ENCODE measurements around the gene FAM83G.
"Not testable (repeated sequence)": the region's sequence is repeated elsewhere in the genome, so short reads cannot be mapped to it uniquely, and the experiment has no call there.

The FAM83G gene

DNA sequence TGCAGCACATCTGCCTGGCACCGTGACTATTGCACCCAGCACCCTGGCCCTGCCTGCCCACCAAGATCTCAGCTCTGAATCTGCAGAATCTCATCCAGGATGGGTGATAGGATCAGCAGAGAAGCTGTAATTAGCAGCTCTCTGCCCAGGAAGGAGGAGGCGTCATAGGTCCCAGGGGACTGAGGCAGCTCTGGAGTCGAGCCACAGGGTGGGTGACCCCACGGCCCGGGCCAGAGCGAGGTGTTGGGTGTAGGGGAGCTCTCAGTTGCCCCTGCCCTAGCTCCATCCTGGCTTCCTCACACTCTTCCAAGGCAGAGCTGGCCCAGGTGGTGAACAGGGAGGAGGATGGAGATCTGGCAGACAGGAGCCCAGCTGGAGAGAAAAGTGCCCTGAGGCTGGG is 18.2 kb upstream of the FAM83G start:
- DNase-seq (ENCODE audit: low read depth): no peak

DNA sequence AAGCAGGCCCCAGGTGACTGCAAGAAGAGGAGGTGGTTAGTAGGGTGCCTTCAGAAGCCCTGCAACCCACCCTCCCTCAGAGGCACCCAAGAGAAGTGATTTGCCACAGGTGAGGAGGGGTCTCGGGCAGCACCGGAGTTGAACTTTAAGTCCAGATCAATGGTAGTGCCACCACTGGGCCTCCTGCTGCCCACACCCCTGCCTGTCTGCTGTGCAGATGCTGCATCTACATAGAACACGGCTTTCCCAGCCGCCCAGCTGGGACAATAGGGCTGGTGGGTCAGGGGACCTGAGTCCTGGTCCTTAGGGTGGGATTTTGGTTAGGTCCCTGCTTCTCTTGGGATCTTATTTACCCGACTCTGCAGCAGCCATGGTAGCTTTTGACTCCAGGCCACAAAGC is 17.6 kb upstream of the FAM83G start:
- no peak for DNase-seq (ENCODE audit: low read depth)

DNA sequence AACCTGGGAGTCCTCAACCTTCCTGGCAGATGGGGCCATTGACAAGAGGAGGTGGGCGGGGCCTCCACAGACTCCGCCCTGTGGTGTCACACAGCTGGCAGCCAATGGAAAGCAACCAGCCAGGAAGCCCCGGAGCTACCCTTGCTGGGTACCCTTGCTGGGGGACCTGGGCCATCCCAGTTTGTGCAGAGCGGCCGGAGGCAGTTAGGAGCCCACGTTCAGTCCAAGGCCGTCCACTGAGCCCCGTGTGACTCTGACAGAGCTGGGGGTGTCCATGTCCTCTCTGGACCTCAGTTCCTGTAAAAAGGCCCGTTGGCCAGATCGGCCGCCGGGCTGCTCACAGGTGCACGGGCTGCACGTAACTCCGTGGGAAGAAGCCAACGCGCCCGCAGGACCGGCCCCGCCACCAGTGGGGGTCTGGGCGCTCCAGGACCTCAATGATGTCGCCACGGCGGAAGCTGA is 17.1 kb upstream of the FAM83G start:
- peak; percentile 45 for DNase-seq (ENCODE audit: low read depth)

DNA sequence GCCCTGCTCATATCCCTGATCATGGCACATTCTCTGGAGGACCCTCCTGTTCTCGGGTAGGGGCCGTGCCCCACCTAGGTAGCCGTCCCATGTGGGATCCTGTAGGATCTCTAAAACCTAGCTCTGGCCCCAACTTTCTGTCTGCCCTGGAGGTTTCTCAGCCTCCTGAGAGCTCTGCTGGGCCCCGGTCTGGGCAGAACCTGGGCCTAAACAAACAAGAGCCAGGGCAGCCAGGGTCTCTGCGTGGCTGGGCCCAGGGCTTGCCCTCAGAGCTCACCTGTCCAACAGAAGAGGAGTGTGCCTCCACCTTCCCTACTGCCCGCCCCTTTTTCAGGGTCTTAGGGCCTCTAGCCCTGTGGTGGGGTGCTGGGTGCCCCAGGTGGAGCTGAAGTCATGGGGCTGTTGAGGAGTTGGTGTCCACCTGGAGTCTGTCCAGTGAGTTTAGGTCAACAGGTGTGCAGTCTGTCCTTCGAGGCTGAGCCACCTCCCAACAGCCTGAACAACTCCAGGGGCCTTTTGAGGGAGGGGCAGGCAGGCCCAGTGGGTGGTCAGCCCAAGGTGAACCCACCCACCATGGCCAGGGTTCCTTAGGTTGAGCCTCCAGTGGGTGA is 16.6 kb upstream of the FAM83G start:
- DNase-seq (ENCODE audit: low read depth): not testable (repeated sequence)

DNA sequence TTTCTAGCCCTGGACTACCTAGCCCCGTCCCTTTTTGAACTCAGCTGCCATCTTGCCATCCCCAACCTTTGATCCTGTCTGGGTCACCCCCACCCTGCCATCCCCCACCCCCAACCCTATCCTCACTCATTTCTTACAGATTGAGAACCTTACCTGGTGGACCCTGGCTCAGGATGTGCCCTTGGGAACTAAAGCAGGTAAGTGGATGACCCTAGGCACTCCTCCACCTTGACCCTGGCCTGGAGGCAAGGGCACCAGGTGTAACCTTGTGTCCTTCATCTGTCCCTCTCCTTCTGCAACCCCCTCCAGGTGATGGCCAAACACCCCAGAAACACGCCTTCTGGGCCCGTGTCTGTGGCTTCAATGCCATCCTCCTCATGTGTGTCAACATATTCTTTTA is 15.5 kb upstream of the FAM83G start:
- DNase-seq (ENCODE audit: low read depth): no peak

DNA sequence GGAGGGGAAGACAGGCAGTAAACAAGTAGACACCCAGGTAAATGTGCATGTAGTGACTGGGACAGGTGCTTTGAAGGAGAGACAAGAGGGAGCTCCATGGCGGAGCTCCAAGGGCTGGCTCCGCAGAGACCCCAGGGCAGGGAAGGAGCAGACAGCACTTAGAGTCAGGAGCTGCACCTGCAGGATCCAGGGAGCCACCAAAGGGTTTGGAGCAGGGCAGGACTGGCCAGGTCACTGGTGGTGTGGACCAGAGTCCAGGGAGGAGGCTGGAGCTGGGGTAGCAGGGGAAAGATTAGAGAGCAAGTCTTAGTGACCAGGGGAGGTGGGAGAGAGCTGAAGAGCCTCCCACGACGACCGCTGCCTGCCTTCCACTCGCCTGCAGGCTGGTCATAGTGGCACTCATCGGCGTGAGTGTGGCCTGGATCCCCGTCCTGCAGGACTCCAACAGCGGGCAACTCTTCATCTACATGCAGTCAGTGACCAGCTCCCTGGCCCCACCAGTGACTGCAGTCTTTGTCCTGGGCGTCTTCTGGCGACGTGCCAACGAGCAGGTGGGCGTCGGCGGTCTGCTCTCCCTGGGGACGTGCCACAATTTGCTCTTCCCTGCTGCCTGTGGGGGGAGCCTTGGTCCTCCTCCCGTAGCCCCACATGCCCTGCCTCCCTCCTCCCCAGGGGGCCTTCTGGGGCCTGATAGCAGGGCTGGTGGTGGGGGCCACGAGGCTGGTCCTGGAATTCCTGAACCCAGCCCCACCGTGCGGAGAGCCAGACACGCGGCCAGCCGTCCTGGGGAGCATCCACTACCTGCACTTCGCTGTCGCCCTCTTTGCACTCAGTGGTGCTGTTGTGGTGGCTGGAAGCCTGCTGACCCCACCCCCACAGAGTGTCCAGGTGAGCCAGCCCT is 14.7 kb upstream of the FAM83G start:
- no peak for DNase-seq (ENCODE audit: low read depth)

DNA sequence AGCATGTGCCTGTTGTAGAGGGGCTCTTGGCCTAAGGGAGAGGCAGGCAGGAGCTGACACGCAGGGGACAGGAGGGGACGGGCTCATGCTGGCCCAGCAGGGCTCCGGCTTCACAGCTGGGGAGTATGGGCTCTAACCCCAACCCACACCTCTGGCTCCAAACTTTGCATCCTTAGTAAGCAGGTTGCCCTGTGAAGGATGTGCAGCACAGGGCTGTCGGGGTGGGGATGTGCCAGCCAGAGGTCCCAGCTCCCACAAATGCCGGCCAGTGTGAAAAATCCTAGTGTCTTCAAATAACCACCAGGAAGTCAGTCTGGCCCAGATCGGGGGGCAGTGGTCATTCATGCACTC is 14.0 kb upstream of the FAM83G start:
- no peak for DNase-seq (ENCODE audit: low read depth)

DNA sequence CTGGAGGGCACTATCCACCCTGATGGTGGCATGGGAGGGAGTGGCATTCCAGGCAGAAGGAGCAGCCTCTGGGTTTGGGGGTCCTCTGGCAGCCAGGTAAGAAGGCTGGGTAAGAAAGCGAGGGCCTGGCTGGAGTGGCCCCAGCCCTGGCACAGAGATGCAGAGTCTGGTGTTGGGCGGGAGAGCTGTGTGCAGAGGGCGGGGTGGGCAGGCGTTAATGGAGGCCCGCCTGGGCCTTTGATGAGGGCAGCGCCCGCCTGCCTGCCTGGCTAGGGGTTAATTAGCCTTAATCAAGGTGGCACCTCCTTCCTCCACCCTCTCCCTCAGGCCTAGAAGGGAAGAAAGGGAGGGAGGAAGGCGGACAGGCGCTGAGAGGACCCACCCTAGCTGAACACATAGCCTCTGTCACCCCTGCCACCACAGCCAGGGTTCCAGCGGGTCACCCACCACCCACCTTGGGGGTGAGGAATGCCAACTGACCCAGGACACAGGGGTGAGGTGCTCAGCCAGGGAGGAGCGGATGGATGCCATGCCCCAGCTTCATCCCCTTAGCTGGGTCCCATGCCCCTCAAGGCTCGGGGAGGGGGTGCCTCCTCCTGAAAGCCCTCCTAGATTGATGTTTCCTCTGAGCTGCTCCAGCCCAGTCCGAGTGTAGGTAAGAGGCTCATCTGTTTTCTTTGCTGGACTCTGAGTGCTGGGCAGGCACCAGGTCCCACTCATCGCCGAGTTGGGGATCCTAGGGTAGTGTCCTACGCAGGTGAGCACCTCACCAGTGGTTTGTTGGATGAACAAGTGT is 13.4 kb upstream of the FAM83G start:
- no peak for DNase-seq (ENCODE audit: low read depth)

DNA sequence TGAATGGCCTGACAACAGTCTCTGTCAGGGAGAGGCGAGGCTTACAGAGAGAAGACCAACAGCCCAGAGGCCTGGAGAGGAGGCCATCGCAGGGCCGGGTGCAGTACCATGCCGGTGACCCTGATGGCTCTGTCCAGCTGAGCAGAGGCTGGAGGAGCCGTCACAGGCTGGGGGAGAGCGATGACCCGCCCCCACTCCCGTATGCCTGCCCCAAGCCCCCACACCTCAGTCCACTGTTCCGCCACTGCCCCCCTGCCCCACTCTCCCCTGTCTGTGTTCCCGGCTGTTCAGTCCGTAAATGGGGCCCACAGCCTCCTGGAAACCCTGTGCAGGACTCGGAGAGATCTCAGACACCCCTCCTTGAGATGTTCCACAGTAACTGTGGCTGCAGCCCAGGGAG is 12.8 kb upstream of the FAM83G start:
- DNase-seq (ENCODE audit: low read depth): no peak

DNA sequence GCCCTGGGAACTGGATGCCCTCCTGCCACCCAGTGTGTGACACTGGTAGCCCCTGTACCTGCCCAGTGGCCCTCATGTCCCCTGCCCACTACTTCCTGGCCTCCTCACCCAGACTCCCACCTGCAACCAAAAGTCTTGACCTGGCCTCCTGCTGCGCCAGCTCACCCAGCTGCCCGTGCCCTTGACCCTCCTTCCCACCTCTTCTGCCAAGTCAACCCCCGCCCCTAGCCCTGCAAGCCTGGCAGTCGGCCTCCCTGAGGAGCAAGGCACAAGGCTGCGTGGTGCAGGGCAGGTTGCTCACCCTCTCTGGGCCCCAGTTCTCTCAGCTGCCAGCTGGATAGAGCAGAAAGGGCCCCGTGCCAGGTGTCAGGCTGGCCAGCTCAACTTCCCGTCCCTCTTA is 12.3 kb upstream of the FAM83G start:
- no peak for DNase-seq (ENCODE audit: low read depth)

DNA sequence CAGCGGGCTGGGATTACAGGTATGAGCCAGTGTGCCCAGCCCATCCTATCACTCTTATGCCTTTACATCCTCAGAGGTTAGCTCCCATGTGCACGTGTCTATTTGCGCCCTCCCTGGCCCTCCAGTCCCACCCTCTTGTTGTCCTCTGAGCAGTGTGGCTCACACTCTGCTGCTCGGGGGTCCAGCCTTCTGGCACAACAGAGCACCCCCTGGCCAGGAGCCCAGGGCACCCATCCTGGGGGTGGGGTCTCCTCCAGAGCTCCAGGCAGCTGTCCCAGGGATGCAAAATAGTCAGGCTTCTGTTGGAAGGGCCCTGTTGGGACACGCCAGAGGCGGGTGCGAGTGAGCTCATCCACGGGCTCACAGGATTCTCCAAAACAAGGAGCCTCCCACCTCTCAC is 11.7 kb upstream of the FAM83G start:
- no peak for DNase-seq (ENCODE audit: low read depth)

DNA sequence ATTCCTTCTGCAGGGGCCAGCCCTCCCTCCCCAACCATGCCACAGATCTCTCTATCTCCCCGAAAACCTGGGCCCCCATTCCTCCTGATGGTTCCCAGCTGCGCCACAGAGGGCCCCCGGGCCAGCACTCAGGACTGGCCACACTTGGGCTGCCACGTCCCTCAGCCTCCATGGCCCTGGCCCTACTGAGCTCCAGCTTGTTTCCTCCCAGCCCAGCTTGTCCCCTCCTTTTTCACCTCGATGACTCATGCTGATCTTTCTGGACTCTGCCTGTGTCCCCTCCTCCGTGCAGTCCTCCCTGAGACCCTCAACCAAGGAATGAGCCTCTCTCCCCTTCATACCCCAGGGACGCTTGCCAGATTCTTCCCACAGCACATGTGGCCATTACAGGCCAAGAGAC is 10.9 kb upstream of the FAM83G start:
- DNase-seq (ENCODE audit: low read depth): no peak

DNA sequence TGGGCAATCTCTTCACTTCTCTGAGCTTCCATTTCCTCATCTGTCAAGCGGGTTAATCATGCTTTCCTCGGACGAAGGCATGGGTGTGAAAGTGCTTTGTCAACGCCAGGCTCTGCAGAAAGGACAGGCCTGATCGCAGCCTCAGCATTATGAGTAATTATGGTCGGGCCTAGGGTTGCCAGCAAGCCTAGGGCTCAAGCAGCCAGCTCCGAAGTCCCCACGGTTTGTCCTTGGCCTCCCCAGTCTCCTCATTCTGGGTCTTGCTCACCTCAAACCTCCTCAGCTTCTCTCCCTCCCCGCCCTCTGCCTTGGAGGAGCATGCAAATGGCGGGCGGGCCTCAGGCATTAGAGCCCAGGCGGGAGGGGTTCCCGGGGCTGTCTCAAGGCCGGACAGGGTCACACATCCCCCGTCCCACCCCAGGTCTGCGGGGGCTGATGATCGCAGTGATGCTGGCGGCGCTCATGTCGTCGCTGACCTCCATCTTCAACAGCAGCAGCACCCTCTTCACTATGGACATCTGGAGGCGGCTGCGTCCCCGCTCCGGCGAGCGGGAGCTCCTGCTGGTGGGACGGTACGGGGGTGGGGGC is 10.2 kb upstream of the FAM83G start:
- DNase-seq (ENCODE audit: low read depth): no peak

DNA sequence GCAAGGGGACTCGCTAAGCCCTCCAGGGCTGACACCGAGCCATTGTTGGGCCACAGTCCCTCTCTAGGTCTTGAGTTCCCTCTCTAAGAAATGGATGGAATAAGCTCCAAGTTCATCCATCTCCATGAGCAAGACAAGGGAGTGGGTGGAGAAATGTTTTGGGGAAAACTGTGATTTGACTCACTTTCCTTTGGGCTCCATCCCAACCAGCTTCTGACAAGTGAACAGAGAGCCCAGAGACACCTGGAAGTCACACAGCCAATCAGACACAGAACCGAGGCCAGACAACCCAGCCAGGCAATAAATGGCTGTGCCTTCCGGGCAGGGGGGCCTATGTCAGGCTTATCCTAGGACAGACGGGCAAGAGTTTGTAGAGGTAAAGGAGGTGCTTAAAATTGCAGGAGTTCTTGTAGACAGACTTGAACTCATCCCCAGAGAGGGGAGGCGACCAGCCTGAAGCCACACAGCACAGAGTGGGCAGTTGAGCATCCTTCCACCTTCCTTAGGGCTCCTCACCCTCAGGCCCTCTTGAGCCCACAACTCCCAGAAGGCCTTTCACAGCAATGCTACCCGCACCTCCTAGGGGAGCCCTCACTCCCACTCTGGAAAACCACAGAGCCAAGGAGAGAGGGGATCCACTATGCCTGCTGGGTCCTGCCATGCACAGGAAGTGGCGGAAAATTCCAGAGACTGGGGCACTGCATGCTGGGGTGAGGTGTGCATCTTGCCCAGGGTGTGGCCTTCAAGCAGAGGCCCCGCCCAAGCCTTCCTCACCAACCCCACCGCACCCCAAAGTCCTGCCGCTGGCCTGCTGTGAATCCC is 9.5 kb upstream of the FAM83G start:
- no peak for DNase-seq (ENCODE audit: low read depth)

DNA sequence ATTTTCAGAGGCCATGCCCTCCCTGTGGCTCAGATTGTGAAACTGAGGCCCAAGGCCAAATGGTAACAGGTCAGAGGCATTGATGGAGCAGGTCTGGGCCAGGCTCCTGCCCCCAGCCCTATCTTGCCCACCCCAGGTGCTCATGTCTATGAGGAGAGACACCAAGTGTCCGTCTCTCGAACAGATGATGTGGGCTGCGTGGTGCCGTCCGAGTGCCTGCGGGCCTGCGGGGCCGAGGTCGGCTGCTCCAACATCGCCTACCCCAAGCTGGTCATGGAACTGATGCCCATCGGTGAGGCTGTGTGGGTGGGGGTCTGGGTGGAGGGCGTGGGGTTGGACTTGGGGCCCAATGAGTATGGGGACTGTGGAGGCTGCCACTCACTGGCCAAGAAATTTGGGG is 8.7 kb upstream of the FAM83G start:
- DNase-seq (ENCODE audit: low read depth): no peak

DNA sequence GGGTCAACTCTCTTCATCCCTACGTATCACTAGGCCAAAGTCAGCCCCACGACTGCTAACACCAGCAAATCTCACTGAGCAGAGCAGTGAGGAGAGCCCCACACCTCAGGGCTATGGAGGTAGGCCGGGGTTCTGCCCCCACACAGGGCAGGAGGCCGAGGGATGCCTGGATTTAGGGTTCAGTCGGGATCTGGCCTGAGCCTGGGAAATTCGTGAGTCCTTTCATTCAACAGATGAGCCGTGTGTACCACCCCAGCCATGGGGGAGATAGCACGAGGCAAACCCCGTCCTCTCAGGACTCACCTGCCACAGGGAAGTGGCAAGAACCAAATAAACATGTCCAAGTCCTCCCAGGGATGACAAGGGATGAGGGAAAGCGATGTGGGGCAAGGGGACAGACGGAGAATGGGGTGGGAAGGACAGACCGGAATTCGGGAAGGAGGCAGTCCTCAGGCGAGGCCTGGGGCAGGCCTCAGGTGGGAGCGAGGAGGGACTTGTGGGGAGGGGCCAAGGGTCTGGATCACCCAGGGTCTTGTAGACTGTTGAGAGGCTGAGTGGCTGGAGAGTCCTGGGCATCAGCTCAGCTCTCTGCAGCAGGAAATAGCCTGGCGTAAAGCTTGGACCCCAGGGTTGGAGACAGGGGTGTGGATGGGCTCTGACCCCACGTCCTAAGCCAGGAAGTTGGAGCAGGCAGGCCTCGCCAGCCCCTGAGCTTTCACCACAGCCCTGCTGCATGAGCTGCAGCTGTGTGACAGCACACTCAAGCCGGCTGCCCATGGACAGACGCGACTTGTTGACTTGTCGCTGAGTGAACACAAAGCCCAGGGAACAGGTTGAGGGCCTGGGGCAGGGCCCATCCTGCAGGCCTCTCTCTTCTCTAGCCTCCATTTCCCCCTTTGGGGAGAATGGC is 7.9 kb upstream of the FAM83G start:
- no peak for DNase-seq (ENCODE audit: low read depth)

DNA sequence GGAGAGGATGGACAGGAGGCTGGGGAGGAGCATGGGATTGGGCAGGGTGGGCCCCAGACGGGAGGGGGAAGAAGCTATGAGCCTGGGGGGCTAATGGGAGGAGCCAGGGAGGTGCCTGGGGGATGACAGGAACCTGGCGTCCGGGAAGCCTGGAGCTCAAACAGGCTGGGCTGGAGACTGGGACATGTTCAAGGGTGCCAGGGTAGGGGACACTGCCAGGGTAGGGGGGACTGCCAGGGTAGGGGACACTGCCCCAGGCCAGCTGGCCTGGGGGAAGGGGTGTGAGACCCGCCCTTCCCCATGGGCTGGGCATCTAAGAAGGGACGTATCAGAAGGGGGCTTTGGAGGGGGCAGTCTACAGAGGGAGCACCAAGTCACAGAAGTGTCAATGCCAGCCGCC is 7.0 kb upstream of the FAM83G start:
- DNase-seq (ENCODE audit: low read depth): no peak

DNA sequence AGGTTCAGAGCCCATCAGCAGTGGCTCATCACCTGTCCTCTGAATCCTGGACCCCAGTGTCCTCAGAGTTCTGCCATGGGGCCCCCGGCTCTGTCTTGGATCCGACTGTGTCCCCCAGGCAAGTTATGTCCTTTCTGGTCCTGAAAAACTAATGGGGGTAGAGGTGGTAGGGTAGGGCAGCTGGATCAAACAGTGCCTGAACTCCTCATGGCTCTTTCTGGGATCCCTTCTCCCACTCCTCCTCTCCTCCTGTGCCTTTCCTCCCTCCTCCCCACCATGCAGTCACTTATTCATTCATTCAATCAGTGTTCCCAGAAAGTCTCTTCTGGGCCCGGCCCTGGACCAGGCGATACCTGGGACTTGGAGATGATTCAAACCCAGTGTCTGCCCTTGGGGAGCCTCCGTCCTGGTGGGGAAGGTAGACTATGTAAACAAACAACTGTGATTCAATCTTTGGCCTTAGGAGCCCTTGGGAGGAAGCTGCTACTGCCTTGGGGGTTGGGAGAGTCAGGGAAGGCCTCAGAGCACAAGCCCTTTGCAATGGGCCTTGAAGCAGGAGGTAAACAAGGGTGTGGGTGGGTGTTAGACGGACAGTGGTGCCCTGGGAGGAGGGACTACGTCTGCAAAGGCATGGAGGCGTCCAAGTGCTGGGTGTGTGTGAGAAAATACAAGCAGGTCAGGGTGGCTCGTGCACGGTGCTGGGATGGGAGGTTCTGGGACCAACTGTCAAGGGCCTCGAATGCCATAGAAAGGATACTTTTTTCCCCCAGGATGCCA is 6.4 kb upstream of the FAM83G start:
- DNase-seq (ENCODE audit: low read depth): no peak

DNA sequence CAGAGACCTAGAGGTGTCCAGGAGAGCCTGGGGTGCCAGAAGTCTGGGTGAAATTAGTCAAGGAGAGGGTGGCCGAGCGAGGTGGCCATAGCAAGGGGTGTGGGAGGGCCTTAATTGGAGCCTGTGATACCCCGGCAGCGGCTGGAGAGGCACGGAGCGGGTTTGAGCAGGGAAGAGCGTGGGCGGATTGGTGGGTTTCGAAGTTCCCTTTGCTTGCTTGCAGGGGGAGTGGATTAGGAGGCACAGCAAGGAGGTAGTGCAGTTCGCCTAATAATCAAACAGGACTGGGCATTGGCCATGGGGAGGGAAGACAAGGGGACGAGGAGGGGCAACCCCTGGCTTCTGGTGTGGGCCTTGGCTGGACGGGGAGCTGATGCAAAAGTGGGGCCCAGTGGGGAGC is 5.4 kb upstream of the FAM83G start:
- no peak for DNase-seq (ENCODE audit: low read depth)

DNA sequence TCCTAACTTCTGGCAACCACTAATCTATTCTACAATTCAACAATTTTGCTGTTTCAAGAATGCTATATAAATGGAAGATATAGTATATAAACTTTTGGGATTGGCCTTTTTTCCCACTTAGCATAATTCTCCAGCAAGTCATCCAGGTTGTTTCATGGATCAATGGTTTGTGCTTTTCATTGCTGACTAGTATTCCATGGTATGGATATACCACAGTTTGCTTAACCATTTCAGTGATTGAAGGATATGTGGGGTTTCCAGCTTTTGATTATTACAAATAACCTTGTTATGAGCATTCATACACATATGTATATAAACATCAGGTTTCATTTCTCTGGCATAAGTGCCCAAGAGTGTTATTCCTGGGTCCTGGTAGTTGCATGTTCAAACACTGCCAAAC is 2.1 kb upstream of the FAM83G start:
- no peak for DNase-seq (ENCODE audit: low read depth)

Measured in activated T-cell treated with anti-CD3 and anti-CD28 coated beads for 48 hours (primary cell).